Activated effector memory CD4-positive, alpha-beta T cell treated with Interleukin-2 at 50 U/mL for 16 hours (primary cell): ENCODE results near the gene ERO1B.
"Not testable (repeated sequence)": the region's sequence is repeated elsewhere in the genome, so short reads cannot be mapped to it uniquely, and the experiment has no call there.

Experiments used
- DNase-seq: peaks from one replicate; pipeline ENCODE4 v3.0.0-alpha.2; 2020

Gene ERO1B

GRCh38 chr1:236281654-236282424 lies at the start of gene ERO1B:
Gene ERO1B, minus strand, starts transcription at chr1:236281958. Its CDS starts 175 bp downstream, at chr1:236281783.
- peak; percentile 97 for DNase-seq

- DNase-seq: not testable (repeated sequence)
Observed at GRCh38 chr1:236331412-236331811, 49.7 kb upstream of the ERO1B start.

GRCh38 chr1:236326432-236326831 lies 44.7 kb upstream of the ERO1B start:
- DNase-seq: no peak

- no peak for DNase-seq
Observed at GRCh38 chr1:236325567-236325966, 43.8 kb upstream of the ERO1B start.

GRCh38 chr1:236323819-236324411 lies 42.2 kb upstream of the ERO1B start:
- no peak for DNase-seq

GRCh38 chr1:236322566-236323409 lies 41.0 kb upstream of the ERO1B start:
- no peak for DNase-seq

- no peak for DNase-seq
Observed at GRCh38 chr1:236321101-236321500, 39.3 kb upstream of the ERO1B start.

- DNase-seq: no peak
Observed at GRCh38 chr1:236320671-236321070, 38.9 kb upstream of the ERO1B start.

- no peak for DNase-seq
Observed at GRCh38 chr1:236320214-236320613, 38.5 kb upstream of the ERO1B start.

- DNase-seq: no peak
Observed at GRCh38 chr1:236316437-236316836, 34.7 kb upstream of the ERO1B start.

- no peak for DNase-seq
Observed at GRCh38 chr1:236315518-236315917, 33.8 kb upstream of the ERO1B start.

- DNase-seq: no peak
Observed at GRCh38 chr1:236315092-236315491, 33.3 kb upstream of the ERO1B start.

GRCh38 chr1:236314050-236314449 lies 32.3 kb upstream of the ERO1B start:
- not testable (repeated sequence) for DNase-seq

GRCh38 chr1:236313427-236313826 lies 31.7 kb upstream of the ERO1B start:
- no peak for DNase-seq

- DNase-seq: no peak
Observed at GRCh38 chr1:236311040-236311439, 29.3 kb upstream of the ERO1B start.

GRCh38 chr1:236308827-236309226 lies 27.1 kb upstream of the ERO1B start:
- DNase-seq: no peak

- DNase-seq: no peak
Observed at GRCh38 chr1:236307435-236307834, 25.7 kb upstream of the ERO1B start.

- no peak for DNase-seq
Observed at GRCh38 chr1:236304682-236305081, 22.9 kb upstream of the ERO1B start.

GRCh38 chr1:236303675-236304074 lies 21.9 kb upstream of the ERO1B start:
- DNase-seq: no peak

- DNase-seq: no peak
Observed at GRCh38 chr1:236302941-236303340, 21.2 kb upstream of the ERO1B start.

- no peak for DNase-seq
Observed at GRCh38 chr1:236301958-236302335, 20.2 kb upstream of the ERO1B start.

GRCh38 chr1:236301080-236301957 lies 19.6 kb upstream of the ERO1B start:
- no peak for DNase-seq

GRCh38 chr1:236297161-236297560 lies 15.4 kb upstream of the ERO1B start:
- no peak for DNase-seq
